Glutamatergic neuron (in vitro differentiated cells): ENCODE data around the gene COX7A2L. TPM values are rescaled to one million over a fixed set of nuclear protein-coding genes. Genes with fewer than 3 reads are reported as not detected.

Experiments
- DNase-seq: peaks from one replicate; pipeline ENCODE4 v3.0.0; 2022
- H3K27ac Mint-ChIP-seq: one replicate; pipeline ENCODE4 v1.8.0; 2020; ENCODE audit warnings: mild to moderate bottlenecking, mixed read lengths, inconsistent platforms; ENCODE audit not compliant: unreplicated experiment
- H3K27me3 Mint-ChIP-seq: one replicate; pipeline ENCODE4 v1.8.0; 2020; ENCODE audit warnings: mild to moderate bottlenecking, moderate library complexity, mixed read lengths, inconsistent platforms; ENCODE audit not compliant: unreplicated experiment
- H3K36me3 Mint-ChIP-seq: one replicate; pipeline ENCODE4 v1.8.0; 2020; ENCODE audit warnings: mild to moderate bottlenecking, mixed read lengths, inconsistent platforms; ENCODE audit not compliant: unreplicated experiment
- H3K4me1 Mint-ChIP-seq: one replicate; pipeline ENCODE4 v1.8.0; 2020; ENCODE audit warnings: mild to moderate bottlenecking, low read depth, mixed read lengths, inconsistent platforms; ENCODE audit not compliant: unreplicated experiment
- H3K4me3 Mint-ChIP-seq: one replicate; pipeline ENCODE4 v1.8.0; 2020; ENCODE audit warnings: mild to moderate bottlenecking, mixed read lengths, inconsistent platforms; ENCODE audit not compliant: unreplicated experiment
- H3K9me3 Mint-ChIP-seq: one replicate; pipeline ENCODE4 v1.8.0; 2020; ENCODE audit warnings: mild to moderate bottlenecking, moderate library complexity, mixed read lengths, inconsistent platforms; ENCODE audit not compliant: unreplicated experiment
- total RNA-seq: library from RNA; stranded (reverse); fragmentation: NEBNext Ultra II Directional; extraction: Animal tissue kit (Norgen Biotek cat#: 25700); gene quantifications from one replicate; pipeline ENCODE4 v1.2.1, GENCODE V29; 2021; ENCODE audit not compliant: unreplicated experiment
- TF ChIP-seq, protein P1 (sequence below): fragments of 200-600 bp; sonication (generic); IDR thresholded peaks from one replicate; pipeline ENCODE4 v1.5.0; 2021; ENCODE audit not compliant: partially characterized antibody, unreplicated experiment

The COX7A2L gene
- total RNA-seq, 1 donor from 2014 or later: 98.8 TPM

DNA sequence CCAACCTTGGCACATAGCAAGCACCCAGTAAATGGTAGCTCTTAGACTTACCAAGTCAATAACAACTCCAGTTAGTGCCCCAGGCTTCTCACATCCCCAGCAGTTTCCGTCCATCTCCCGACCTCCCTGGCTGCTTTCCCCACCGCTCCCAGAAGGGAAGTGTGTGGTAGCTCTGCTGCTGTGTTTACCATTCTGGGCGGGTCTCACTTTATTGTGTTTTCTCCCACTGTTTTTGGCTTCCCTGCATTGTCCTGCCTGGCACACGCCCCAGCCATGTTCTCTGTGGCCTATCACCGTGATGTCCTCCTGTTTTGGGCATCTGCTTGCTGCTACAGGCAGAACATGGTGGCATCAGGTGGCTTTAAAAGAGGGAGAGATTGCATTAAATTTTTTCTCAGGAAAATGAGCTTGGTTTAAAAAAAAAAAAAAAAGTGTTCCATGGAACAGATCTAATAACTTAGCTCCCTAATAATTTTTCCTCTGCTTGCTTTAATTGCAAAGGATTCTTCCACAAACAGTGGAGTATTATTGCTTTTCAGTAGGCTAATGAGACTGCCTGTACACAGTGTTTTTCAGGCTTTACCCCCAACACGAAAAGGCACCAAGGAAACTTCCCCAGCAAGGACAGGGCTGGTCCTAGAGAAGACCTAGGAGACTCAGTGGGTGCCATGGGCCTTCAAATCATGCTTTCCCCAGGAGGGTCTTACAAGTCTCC, 8.0 kb upstream of the COX7A2L start:
- Mint-ChIP-seq H3K4me1 (peaks cover 50% of the 10 kb centered on the region), H3K27ac (no peak overlapping the region), H3K9me3 (peaks cover 4% of the 10 kb centered on the region), H3K36me3 (no peaks in the 10 kb centered on the region), H3K27me3 (peaks cover 2% of the 10 kb centered on the region), H3K4me3 (peak overlapping the region; percentile 18)
- no peak for DNase-seq
- TF ChIP-seq, protein P1, sequence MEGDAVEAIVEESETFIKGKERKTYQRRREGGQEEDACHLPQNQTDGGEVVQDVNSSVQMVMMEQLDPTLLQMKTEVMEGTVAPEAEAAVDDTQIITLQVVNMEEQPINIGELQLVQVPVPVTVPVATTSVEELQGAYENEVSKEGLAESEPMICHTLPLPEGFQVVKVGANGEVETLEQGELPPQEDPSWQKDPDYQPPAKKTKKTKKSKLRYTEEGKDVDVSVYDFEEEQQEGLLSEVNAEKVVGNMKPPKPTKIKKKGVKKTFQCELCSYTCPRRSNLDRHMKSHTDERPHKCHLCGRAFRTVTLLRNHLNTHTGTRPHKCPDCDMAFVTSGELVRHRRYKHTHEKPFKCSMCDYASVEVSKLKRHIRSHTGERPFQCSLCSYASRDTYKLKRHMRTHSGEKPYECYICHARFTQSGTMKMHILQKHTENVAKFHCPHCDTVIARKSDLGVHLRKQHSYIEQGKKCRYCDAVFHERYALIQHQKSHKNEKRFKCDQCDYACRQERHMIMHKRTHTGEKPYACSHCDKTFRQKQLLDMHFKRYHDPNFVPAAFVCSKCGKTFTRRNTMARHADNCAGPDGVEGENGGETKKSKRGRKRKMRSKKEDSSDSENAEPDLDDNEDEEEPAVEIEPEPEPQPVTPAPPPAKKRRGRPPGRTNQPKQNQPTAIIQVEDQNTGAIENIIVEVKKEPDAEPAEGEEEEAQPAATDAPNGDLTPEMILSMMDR: no peak

DNA sequence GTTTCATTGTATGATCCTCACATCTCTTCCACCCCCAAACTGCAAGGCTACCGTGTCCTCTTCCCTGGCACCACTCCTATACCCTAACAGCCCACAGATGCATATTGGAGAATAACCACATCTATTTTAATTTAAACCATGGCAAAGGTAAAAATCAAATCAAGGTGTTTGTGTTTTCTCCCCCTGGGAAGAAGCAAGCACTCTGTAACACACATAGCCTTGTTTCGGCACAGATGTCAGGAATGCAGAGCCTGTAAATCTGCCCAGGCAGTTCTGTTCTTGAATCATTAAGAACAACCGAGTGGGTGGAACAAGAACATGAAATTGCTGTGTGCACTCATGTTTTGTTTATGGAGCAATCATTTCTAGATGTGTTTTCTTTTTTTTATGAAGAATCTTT, 6.8 kb upstream of the COX7A2L start:
- peaks cover 52% of the 10 kb centered on the region for H3K4me1 Mint-ChIP-seq
- H3K27me3 Mint-ChIP-seq: peaks cover 2% of the 10 kb centered on the region
- DNase-seq: no peak
- H3K36me3 Mint-ChIP-seq: no peaks in the 10 kb centered on the region
- no peak overlapping the region for H3K4me3 Mint-ChIP-seq
- peak overlapping the region; percentile 60 for H3K27ac Mint-ChIP-seq
- TF ChIP-seq, protein P1: no peak
- H3K9me3 Mint-ChIP-seq: peaks cover 5% of the 10 kb centered on the region

GRCh38 chr2:42366411-42366810, 5.4 kb upstream of the COX7A2L start:
- no peaks in the 10 kb centered on the region for H3K36me3 Mint-ChIP-seq
- no peak overlapping the region for H3K4me3 Mint-ChIP-seq
- TF ChIP-seq, protein P1: no peak
- peaks cover 42% of the 10 kb centered on the region for H3K4me1 Mint-ChIP-seq
- no peak overlapping the region for H3K27ac Mint-ChIP-seq
- peaks cover 3% of the 10 kb centered on the region for H3K9me3 Mint-ChIP-seq
- no peak for DNase-seq
- no peaks in the 10 kb centered on the region for H3K27me3 Mint-ChIP-seq

DNA sequence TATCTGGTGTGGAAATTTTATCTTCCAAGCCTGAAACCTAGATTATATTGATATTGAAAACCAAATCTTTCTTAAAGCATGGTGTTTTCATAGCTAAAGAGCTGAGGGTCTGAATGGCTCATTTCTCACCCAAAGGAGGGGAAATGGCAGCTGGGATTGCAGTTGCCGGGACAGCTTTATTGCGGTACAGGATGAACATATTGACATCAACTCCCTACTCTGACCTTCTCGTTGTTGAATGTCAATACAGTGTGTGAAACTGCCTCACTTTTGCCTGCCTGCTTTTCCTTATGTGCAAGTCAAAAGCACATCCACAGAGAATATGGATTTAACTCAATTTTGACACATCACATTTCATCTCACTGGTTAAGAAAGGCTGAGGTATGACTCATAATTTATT, 3.6 kb upstream of the COX7A2L start:
- DNase-seq: no peak
- Mint-ChIP-seq H3K36me3 (no peaks in the 10 kb centered on the region), H3K9me3 (peaks cover 1% of the 10 kb centered on the region), H3K27ac (no peak overlapping the region), H3K4me3 (no peak overlapping the region), H3K4me1 (peaks cover 46% of the 10 kb centered on the region), H3K27me3 (no peaks in the 10 kb centered on the region)
- TF ChIP-seq, protein P1: no peak

GRCh38 chr2:42363413-42363812, 2.4 kb upstream of the COX7A2L start:
- Mint-ChIP-seq H3K4me1 (peaks cover 38% of the 10 kb centered on the region), H3K4me3 (no peak overlapping the region), H3K36me3 (no peaks in the 10 kb centered on the region), H3K27ac (no peak overlapping the region), H3K27me3 (no peaks in the 10 kb centered on the region), H3K9me3 (peaks cover 1% of the 10 kb centered on the region)
- DNase-seq: no peak
- TF ChIP-seq, protein P1: no peak
